ENCODE measurements around the gene PASK.

- TF ChIP-seq CTCF (IDR thresholded peaks at IDR 0.05) (no peak), POLR2A (IDR thresholded peaks at IDR 0.05) (no peak)
Observed at GRCh38 chr2:241149675-241149924, 328 bp upstream of the PASK start.

Data from testis (tissue), 2 donors.